NCI-H446 (cell line): Measurements from ENCODE around the gene C1QTNF3.
A peak's percentile ranks its signal among the peaks of the same experiment; 100 is the strongest.
"Not testable (repeated sequence)": the region's sequence is repeated elsewhere in the genome, so short reads cannot be mapped to it uniquely, and the experiment has no call there.

Experiments
- DNase-seq, 2 experiments: peaks; one replicate each; lab custom pipeline; 2025; lab: John Stamatoyannopoulos, UW

The C1QTNF3 gene

GRCh38 chr5:34043099-34043876 is at the start of gene C1QTNF3:
TSS of gene C1QTNF3 (minus strand) at chr5:34043213. CDS start at chr5:34043125, 88 bp downstream.
- peak; percentile 87 to 91 for DNase-seq

GRCh38 chr5:34091039-34091438 is 48.0 kb upstream of the C1QTNF3 start:
- DNase-seq = not testable (repeated sequence)

- not testable (repeated sequence) for DNase-seq
These were observed 46.8 kb upstream of the C1QTNF3 start for GRCh38 chr5:34089802-34090201.

GRCh38 chr5:34087728-34088127 is 44.7 kb upstream of the C1QTNF3 start:
- not testable (repeated sequence) for DNase-seq

GRCh38 chr5:34083898-34084297 is 40.9 kb upstream of the C1QTNF3 start:
- not testable (repeated sequence) for DNase-seq

- DNase-seq = not testable (repeated sequence)
These were observed 36.5 kb upstream of the C1QTNF3 start for GRCh38 chr5:34079505-34079904.

- not testable (repeated sequence) for DNase-seq
These were observed 34.6 kb upstream of the C1QTNF3 start for GRCh38 chr5:34077636-34078035.

GRCh38 chr5:34076719-34077364 is 33.8 kb upstream of the C1QTNF3 start:
- DNase-seq = not testable (repeated sequence)

- not testable (repeated sequence) for DNase-seq
These were observed 31.5 kb upstream of the C1QTNF3 start for GRCh38 chr5:34074472-34074871.

GRCh38 chr5:34074071-34074470 is 31.1 kb upstream of the C1QTNF3 start:
- not testable (repeated sequence) for DNase-seq

- DNase-seq = not testable (repeated sequence)
These were observed 27.6 kb upstream of the C1QTNF3 start for GRCh38 chr5:34070626-34071025.

- DNase-seq = no peak
These were observed 21.6 kb upstream of the C1QTNF3 start for GRCh38 chr5:34064656-34065055.

- no peak for DNase-seq
These were observed 19.4 kb upstream of the C1QTNF3 start for GRCh38 chr5:34062419-34062818.

- DNase-seq = no peak
These were observed 19.0 kb upstream of the C1QTNF3 start for GRCh38 chr5:34061993-34062392.

GRCh38 chr5:34059977-34060376 is 17.0 kb upstream of the C1QTNF3 start:
- DNase-seq = no peak

GRCh38 chr5:34058532-34058931 is 15.5 kb upstream of the C1QTNF3 start:
- no peak for DNase-seq

GRCh38 chr5:34057569-34057968 is 14.6 kb upstream of the C1QTNF3 start:
- DNase-seq = no peak

- DNase-seq = no peak
These were observed 14.1 kb upstream of the C1QTNF3 start for GRCh38 chr5:34057118-34057517.

- DNase-seq = no peak
These were observed 12.7 kb upstream of the C1QTNF3 start for GRCh38 chr5:34055667-34056066.

GRCh38 chr5:34054400-34054729 is 11.4 kb upstream of the C1QTNF3 start:
- DNase-seq = no peak

- DNase-seq = no peak
These were observed 10.8 kb upstream of the C1QTNF3 start for GRCh38 chr5:34053571-34054399.

GRCh38 chr5:34053133-34053532 is 10.1 kb upstream of the C1QTNF3 start:
- DNase-seq = no peak
